Thyroid gland (tissue), 4 donors: ENCODE measurements around the gene SS18L1.

ENCODE experiments used
- CTCF ChIP-seq, 6 experiments: fragments of 200-600 bp in 3 of 6; fragments of 450-650 bp in 3 of 6; sonication (generic) in 3 of 6; IDR thresholded peaks; one replicate each; pipeline ENCODE4 v1.5.1; 2016 to 2019; ENCODE audit warnings: antibody characterized with exemption in 6 of 6, mild to moderate bottlenecking in 2 of 6, inconsistent platforms in 1 of 6, moderate library complexity in 1 of 6
- POLR2A ChIP-seq, 2 donors: fragments of 450-650 bp; IDR thresholded peaks; one replicate each; pipeline ENCODE4 v1.6.1; 2017; ENCODE audit warnings: antibody characterized with exemption in 2 of 2, mild to moderate bottlenecking in 2 of 2, moderate library complexity in 1 of 2

- no peak for TF ChIP-seq CTCF (IDR thresholded peaks at IDR 0.05)
- no peak for TF ChIP-seq POLR2A (IDR thresholded peaks at IDR 0.05)
Measured at GRCh38 chr20:62168061-62168460, 24.5 kb downstream of the SS18L1 start.
